ENCODE results near the gene GRM7.

GRCh38 chr3:7754653-7755441 lies 893.9 kb downstream of the GRM7 start:
- TF ChIP-seq CTCF (IDR thresholded peaks at IDR 0.05) = no peak
- no peak for TF ChIP-seq POLR2AphosphoS5 (IDR thresholded peaks at IDR 0.05)
